ENCODE data around the gene CXorf58.
A peak's percentile ranks its signal among the peaks of the same experiment; 100 is the strongest.
"Not testable (repeated sequence)": the region's sequence is repeated elsewhere in the genome, so short reads cannot be mapped to it uniquely, and the experiment has no call there.

Gene CXorf58, protein sequence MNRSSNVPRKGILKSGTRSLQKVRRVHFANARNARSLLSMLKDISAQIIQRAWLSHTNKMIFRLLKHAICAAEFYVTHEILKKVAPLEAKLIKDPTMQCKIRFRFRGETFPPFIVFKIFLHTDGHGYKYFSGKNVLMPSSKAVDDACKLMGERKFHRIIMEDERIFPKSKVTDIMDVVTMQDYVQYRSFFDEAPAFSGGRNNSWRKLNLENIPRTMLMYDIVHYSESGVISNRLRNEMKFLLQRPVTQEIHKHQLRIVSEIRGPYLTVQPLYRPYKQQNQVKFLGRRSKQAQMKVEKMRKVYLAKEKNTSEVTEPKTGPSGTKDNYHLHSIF

DNA sequence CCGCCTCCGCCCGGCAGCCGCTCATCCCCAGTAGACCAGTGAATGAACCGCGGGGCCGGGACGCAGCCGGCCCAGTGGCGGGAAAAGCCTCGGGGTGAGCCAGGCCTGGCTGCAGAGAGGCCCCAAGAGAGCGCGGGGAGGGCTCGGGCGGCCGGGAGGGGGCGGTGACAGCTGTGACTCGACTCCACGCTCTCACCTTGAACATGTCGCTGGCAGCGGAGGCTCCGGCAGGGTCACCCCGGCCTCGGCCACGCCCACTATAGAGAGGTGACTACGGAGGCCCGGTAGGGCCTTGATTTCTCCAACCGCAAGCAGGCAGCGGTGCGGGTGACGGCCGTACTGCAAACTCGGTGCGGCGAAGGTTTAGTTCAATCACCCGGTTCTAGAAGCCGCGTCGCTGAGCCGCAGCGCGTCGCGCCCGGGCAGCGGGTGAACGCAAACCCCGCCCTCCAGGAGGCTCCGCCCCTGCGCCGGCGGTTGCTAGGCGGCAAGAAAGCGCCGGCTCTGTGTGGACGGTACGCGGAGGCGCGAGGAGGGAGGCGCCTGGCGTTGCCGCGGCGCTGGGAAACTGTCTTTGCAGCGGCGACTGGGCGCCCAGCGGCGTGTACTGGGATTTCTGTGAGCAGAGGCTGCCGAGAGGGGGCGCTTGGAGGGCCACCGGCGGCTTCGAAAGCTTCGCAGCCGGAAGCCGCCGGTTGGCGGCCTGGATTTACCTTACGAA, at the start of gene CXorf58, which contains the start of gene APOO:
TSS of gene CXorf58 (plus strand) at position 509 of the 721 bp plus-strand sequence. CDS start 2,297 bp downstream, outside the sequence.
TSS of gene APOO (minus strand) at position 441 of the 721 bp plus-strand sequence. CDS start at position 205, 236 bp downstream.
- peak; percentile 86 for DNase-seq (ENCODE audit: low spot score)
- TF ChIP-seq, protein P1, sequence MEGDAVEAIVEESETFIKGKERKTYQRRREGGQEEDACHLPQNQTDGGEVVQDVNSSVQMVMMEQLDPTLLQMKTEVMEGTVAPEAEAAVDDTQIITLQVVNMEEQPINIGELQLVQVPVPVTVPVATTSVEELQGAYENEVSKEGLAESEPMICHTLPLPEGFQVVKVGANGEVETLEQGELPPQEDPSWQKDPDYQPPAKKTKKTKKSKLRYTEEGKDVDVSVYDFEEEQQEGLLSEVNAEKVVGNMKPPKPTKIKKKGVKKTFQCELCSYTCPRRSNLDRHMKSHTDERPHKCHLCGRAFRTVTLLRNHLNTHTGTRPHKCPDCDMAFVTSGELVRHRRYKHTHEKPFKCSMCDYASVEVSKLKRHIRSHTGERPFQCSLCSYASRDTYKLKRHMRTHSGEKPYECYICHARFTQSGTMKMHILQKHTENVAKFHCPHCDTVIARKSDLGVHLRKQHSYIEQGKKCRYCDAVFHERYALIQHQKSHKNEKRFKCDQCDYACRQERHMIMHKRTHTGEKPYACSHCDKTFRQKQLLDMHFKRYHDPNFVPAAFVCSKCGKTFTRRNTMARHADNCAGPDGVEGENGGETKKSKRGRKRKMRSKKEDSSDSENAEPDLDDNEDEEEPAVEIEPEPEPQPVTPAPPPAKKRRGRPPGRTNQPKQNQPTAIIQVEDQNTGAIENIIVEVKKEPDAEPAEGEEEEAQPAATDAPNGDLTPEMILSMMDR (IDR thresholded peaks at IDR 0.05; ENCODE audit: extremely low read depth, missing control alignments) = peak; percentile 50

- not testable (repeated sequence) for DNase-seq (ENCODE audit: low spot score)
These were observed 48.6 kb upstream of the CXorf58 start for GRCh38 chrX:23859238-23859637.

- TF ChIP-seq, protein P1 (IDR thresholded peaks at IDR 0.05; ENCODE audit: extremely low read depth, missing control alignments) = no peak
- peak; percentile 20 for DNase-seq (ENCODE audit: low spot score)
These were observed 46.5 kb upstream of the CXorf58 start for GRCh38 chrX:23861215-23861896.

DNA sequence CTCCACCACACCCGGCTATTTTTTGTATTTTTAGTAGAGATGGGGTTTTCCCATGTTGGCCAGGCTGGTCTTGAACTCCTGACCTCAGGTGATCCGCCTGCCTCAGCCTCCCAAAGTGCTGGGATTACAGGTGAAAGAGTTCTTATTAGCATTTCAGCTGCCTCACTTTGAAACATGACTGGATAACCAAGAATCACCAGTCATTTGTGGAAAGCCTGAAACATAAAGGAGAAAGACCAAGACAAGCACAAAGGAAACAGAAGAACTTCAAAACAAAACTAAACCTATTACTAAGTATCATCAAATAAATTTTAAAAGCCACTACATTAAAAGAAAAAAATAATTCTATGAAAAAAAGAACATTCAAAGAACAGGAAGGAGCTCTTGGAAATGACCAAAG, 45.9 kb upstream of the CXorf58 start:
- not testable (repeated sequence) for DNase-seq (ENCODE audit: low spot score)

- no peak for DNase-seq (ENCODE audit: low spot score)
- TF ChIP-seq, protein P1 (IDR thresholded peaks at IDR 0.05; ENCODE audit: extremely low read depth, missing control alignments) = no peak
These were observed 43.0 kb upstream of the CXorf58 start for GRCh38 chrX:23864742-23865326.

GRCh38 chrX:23870041-23870440, 37.8 kb upstream of the CXorf58 start:
- TF ChIP-seq, protein P1 (IDR thresholded peaks at IDR 0.05; ENCODE audit: extremely low read depth, missing control alignments) = no peak
- no peak for DNase-seq (ENCODE audit: low spot score)

DNA sequence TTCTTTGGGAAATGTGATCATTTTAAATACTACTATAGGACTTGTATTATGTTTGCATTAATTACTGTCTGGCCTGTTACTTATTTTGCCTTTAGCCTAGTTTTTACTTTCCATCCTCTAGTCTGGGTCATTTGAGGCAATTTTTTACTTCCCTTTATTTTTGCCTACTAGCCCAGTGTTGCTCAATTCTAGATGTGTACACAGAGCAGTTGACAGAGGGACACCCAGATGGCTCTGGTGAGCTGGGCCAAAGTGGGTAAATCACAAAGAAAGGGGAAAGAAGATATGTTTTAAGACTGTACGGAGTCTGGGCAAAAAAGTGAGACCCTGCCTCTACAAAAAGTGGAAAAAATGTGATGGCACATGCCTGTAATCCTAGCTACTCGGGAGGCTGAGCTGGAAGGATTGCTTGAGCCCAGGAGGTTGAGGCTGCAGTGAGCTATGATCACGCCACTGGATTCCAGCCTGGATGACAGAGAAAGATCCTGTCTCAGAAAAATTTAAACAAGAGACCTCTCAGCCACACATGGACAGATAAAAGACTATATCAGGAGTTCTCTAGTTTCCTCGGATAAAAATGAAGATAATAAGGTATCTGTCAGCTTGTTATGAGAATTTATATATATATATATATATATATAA, 35.8 kb upstream of the CXorf58 start:
- TF ChIP-seq, protein P1 (IDR thresholded peaks at IDR 0.05; ENCODE audit: extremely low read depth, missing control alignments) = no peak
- no peak for DNase-seq (ENCODE audit: low spot score)
